A549 (cell line): ENCODE data around the gene SMOC1. TPM values are rescaled to one million over a fixed set of nuclear protein-coding genes. Genes with fewer than 3 reads are reported as not detected.

Source experiments
- ATAC-seq, 2 experiments: fragments of 200-7000 bp in 1 of 2; fragments of >200 bp in 1 of 2; cut with Nextera tagmentation in 1 of 2; cut with Tn5 transposase in 1 of 2; 3 replicates each; pipeline versions ENCODE4 v1.8.0 to v1.9.1; 2018 to 2020; ENCODE audit warnings: mild to moderate bottlenecking in 1 of 2, moderate library complexity in 1 of 2
- CTCF ChIA-PET: fragments of 300-600 bp; sonication (Branson Sonifier 250); formaldehyde crosslinking; extraction: SDS; loops from one replicate; lab custom pipeline; 2021; ENCODE audit warnings: antibody characterized with exemption, inconsistent platforms; lab: Yijun Ruan, JAX
- POLR2A ChIA-PET: fragments of 350-600 bp; formaldehyde crosslinking; extraction: SDS; loops from one replicate; lab custom pipeline; 2021; ENCODE audit warnings: antibody characterized with exemption, inconsistent platforms; lab: Yijun Ruan, JAX
- DNase-seq, 2 experiments: peaks; one replicate each; pipeline versions ENCODE4 v3.0.0 to v3.0.0-alpha.2; 2011 to 2016; ENCODE audit warnings: low read depth in 1 of 2, low spot score in 1 of 2
- FAIRE-seq: peaks from 2 replicates; lab custom pipeline; 2011; peaks lifted over from hg19 to GRCh38; lab: Jason Lieb, UNC
- H3K27ac ChIP-seq, 2 experiments: fragments of >200 bp; sonication (Bioruptor Twin); formaldehyde crosslinking; 3 replicates each; pipeline ENCODE4 v1.5.1; 2016 to 2017
- H3K4me1 ChIP-seq: fragments of >200 bp; sonication (Bioruptor Twin); formaldehyde crosslinking; 3 replicates; pipeline ENCODE4 v1.6.1; 2016
- H3K4me2 ChIP-seq: fragments of >200 bp; sonication (Bioruptor Twin); formaldehyde crosslinking; 3 replicates; pipeline ENCODE4 v1.6.1; 2016
- H3K4me3 ChIP-seq: fragments of >200 bp; sonication (Bioruptor Twin); formaldehyde crosslinking; 3 replicates; pipeline ENCODE4 v1.5.1; 2016
- H3K9me3 ChIP-seq: fragments of >200 bp; sonication (Bioruptor Twin); formaldehyde crosslinking; 3 replicates; pipeline ENCODE4 v1.6.1; 2016
- CBX2 ChIP-seq: fragments of 200-600 bp; sonication (generic); IDR thresholded peaks from 2 replicates; pipeline ENCODE4 v1.6.1; 2016; ENCODE audit warnings: low read depth, mild to moderate bottlenecking, borderline replicate concordance
- CHD4 ChIP-seq: fragments of 200-600 bp; sonication (generic); IDR thresholded peaks from 2 replicates; pipeline ENCODE4 v1.6.1; 2016; ENCODE audit warnings: antibody characterized with exemption, mild to moderate bottlenecking, borderline replicate concordance
- CTCF ChIP-seq: fragments of >200 bp; sonication (Bioruptor Twin); formaldehyde crosslinking; IDR thresholded peaks from 3 replicates; pipeline ENCODE4 v1.5.1; 2016
- EHF ChIP-seq: fragments of 250-450 bp; sonication (Bioruptor Pico); IDR thresholded peaks from 2 replicates; pipeline ENCODE4 v1.5.0; 2020; ENCODE audit warnings: mild to moderate bottlenecking
- EP300 ChIP-seq, 2 experiments: fragments of >200 bp; sonication (Bioruptor Twin); formaldehyde crosslinking; IDR thresholded peaks; 2 replicates in 1 of 2; 3 replicates in 1 of 2; pipeline ENCODE4 v1.6.1; 2016 to 2017
- FOSB ChIP-seq: fragments of 250-450 bp; sonication (Bioruptor Pico); IDR thresholded peaks from 2 replicates; pipeline ENCODE4 v1.5.0; 2020; ENCODE audit warnings: mild to moderate bottlenecking, moderate library complexity
- HOXB13 ChIP-seq: fragments of 250-450 bp; sonication (Bioruptor Pico); IDR thresholded peaks from 2 replicates; pipeline ENCODE4 v1.5.0; 2020; ENCODE audit warnings: low read depth, mild to moderate bottlenecking, moderate library complexity
- HOXB5 ChIP-seq: fragments of 250-450 bp; sonication (Bioruptor Pico); IDR thresholded peaks from 2 replicates; pipeline ENCODE4 v1.5.0; 2020; ENCODE audit warnings: mild to moderate bottlenecking, moderate library complexity
- NFE2L2 ChIP-seq: fragments of 150-350 bp; conservative IDR thresholded peaks from 2 replicates; pipeline ENCODE4 v1.6.1; 2014; ENCODE audit warnings: low read length
- POLR2A ChIP-seq: IDR thresholded peaks from 2 replicates; pipeline ENCODE4 v1.6.1; 2012; ENCODE audit warnings: mild to moderate bottlenecking, low read length
- RAD21 ChIP-seq, 2 experiments: fragments of >200 bp in 1 of 2; sonication (Bioruptor Twin) in 1 of 2; formaldehyde crosslinking in 1 of 2; IDR thresholded peaks in 1 of 2; conservative IDR thresholded peaks in 1 of 2; 2 replicates in 1 of 2; 3 replicates in 1 of 2; pipeline ENCODE4 v1.6.1; 2012 to 2018; ENCODE audit warnings: inconsistent platforms in 1 of 2
- REST ChIP-seq: fragments of 200-600 bp; sonication (generic); IDR thresholded peaks from 2 replicates; pipeline ENCODE4 v1.6.1; 2016; ENCODE audit warnings: antibody characterized with exemption, mild to moderate bottlenecking, moderate library complexity
- RNF2 ChIP-seq: fragments of 200-600 bp; sonication (generic); IDR thresholded peaks from 2 replicates; pipeline ENCODE4 v1.6.1; 2016; ENCODE audit warnings: low read depth, mild to moderate bottlenecking, antibody characterized with exemption, moderate library complexity, borderline replicate concordance
- WGBS: methylation state at CpG from one replicate; pipeline ENCODE4 v1.1.6; 2017; ENCODE audit errors: missing lambda C conversion rate; 5-methylcytosine and 5-hydroxymethylcytosine counted together
- polyA plus RNA-seq, 4 experiments: library from polyadenylated mRNA; depleted of rRNA in 3 of 4; stranded (reverse); fragments of >200 nt; fragmentation: RNase III in 1 of 4; extraction: RNeasy Plus Mini Kit Qiagen cat#74134 plus additional on column Dnase treatment in 1 of 4; gene quantifications; 2 replicates in 3 of 4; 3 replicates in 1 of 4; pipeline ENCODE4 v1.2.3, GENCODE V29; 2011 to 2017

The SMOC1 gene
- polyA plus RNA-seq, 2 of the 4 experiments (the other 2 are of a cell fraction): 12.2 to 18.4 TPM

GRCh38 chr14:70034257-70034656 is 155.0 kb downstream of the SMOC1 start:
- DNase-seq (no peak), ATAC-seq (no peak), FAIRE-seq (no peak)
- POLR2A ChIA-PET: interaction anchor here (0.6 kb wide), 1 partner anchor 156 kb away, joined by 3 read pairs; no protein-coding TSS in a partner anchor
- Histone ChIP-seq H3K9me3 (no peaks in the 10 kb centered on the region), H3K27ac (peak overlapping the region in 1 of 2 experiments; percentile 68; a peak in 1 of 6 replicates), H3K4me2 (no peak overlapping the region), H3K4me1 (peaks cover 19% of the 10 kb centered on the region), H3K4me3 (no peak overlapping the region)
- TF ChIP-seq CHD4: no peak
- 82% methylated on average over 3 of the region's 3 CpGs for WGBS
- CTCF ChIA-PET: interaction anchor here (0.8 to 5.2 kb wide), 6 partner anchors 10 to 216 kb away, joined by 3 to 41 read pairs (median 8); no protein-coding TSS in a partner anchor

- FAIRE-seq: no peak
- no peaks in the 10 kb centered on the region for H3K9me3 ChIP-seq
- WGBS: 20% methylated on average over 1 of the region's 1 CpG
- CTCF ChIA-PET: interaction anchor here (0.7 to 1.8 kb wide), 6 partner anchors 9 to 523 kb away, joined by 3 to 14 read pairs (median 4); no protein-coding TSS in a partner anchor
- H3K4me1 ChIP-seq: peaks cover 20% of the 10 kb centered on the region
- no peak overlapping the region for H3K4me3 ChIP-seq
- DNase-seq: peak in 1 of 2 experiments; percentile 24
- peak; percentile 41 to 66; a peak in 3 of 6 replicates for ATAC-seq
- POLR2A ChIA-PET: no interaction called here
- TF ChIP-seq EHF: no peak
- TF ChIP-seq FOSB (CRISPR knock-in tag): no peak
- TF ChIP-seq RAD21 (conservative IDR thresholded peaks at IDR 0.05 in 1 of 2, IDR thresholded peaks at IDR 0.05 in 1 of 2): peak in 1 of 2 experiments; percentile 11; a peak in 1 of 5 replicates
- TF ChIP-seq HOXB13 (CRISPR knock-in tag): no peak
- peak; percentile 58; the same call in 1 of the 2 replicates for TF ChIP-seq REST
- no peak for TF ChIP-seq CBX2
- no peak for TF ChIP-seq HOXB5
- no peak overlapping the region for H3K4me2 ChIP-seq
- H3K27ac ChIP-seq: no peak overlapping the region
Measured at GRCh38 chr14:70036665-70037064, 157.4 kb downstream of the SMOC1 start.

- no peak for DNase-seq
- TF ChIP-seq CHD4: no peak
- TF ChIP-seq NFE2L2: no peak
- TF ChIP-seq RNF2: no peak
- no peak for TF ChIP-seq POLR2A
- TF ChIP-seq RAD21 (conservative IDR thresholded peaks at IDR 0.05 in 1 of 2, IDR thresholded peaks at IDR 0.05 in 1 of 2): no peak
- no peak for TF ChIP-seq EP300 (IDR thresholded peaks at IDR 0.05)
- TF ChIP-seq HOXB13 (CRISPR knock-in tag): no peak
- no peak for TF ChIP-seq CTCF
- TF ChIP-seq, all 56 proteins: peak for 0
- H3K4me1 ChIP-seq: peaks cover 26% of the 10 kb centered on the region
- H3K9me3 ChIP-seq: no peaks in the 10 kb centered on the region
- no peak overlapping the region for H3K4me3 ChIP-seq
- no peak overlapping the region for H3K4me2 ChIP-seq
- ChIA-PET POLR2A (no interaction called here), CTCF (interaction anchor here (3.5 to 6.5 kb wide), 3 partner anchors 14 to 31 kb away, joined by 13 to 101 read pairs (median 52); no protein-coding TSS in a partner anchor)
- peak overlapping the region in 1 of 2 experiments; percentile 37; a peak in 2 of 6 replicates for H3K27ac ChIP-seq
- 94% methylated on average over 2 of the region's 2 CpGs for WGBS
- FAIRE-seq (no peak), ATAC-seq (no peak)
Measured at GRCh38 chr14:70043001-70043400, 163.8 kb downstream of the SMOC1 start.
